NCI-H1092 treated with DMSO at 0.1 percent for 48 hours (cell line): ENCODE results near the gene EMC7.

Experiments
- DNase-seq: peaks from one replicate; lab custom pipeline; 2025; lab: John Stamatoyannopoulos, UW

EMC7 gene

DNA sequence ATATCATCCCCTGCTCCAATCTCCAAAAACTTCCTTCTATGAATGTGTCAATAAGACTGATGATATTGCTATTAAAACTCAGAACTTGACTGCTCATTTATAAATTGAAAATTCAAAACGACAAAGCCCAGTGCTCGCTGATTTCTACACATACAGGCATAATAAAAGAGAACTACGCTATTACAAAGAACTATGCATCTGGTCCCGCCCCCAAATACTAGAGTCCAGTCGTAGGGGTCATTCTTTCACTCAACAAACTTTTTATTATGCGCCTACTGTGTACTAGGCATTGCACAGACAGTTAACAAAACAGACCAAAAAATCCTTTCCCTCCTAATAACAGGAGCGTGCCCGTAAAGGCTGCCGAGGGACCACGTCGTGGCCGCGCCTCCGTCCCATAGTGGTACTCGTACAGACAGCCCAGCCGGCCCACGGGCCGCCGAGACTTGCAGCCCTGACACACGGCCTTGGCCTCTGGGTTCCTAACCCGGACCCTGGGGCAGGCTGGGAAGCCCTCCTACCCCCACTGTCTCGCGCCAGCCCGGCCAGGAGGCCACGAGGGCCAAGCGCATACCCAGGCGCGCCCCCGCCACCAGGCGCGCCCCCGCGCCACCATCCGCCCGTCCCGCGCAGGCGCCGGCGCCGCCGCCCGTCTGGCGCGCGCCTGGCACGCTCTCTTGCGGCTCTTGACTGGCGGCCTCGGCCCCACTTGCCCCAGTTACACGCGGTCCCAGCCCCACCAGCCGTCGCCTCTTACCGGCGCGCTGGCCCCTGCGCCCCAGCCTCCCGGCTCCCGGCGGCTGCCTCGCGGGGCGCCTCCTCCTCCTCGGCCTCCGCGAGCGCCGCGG is 63.4 kb downstream of the EMC7 start:
- peak; percentile 64 for DNase-seq
